Right ventricle myocardium inferior (tissue), 1 donor: ENCODE results near the gene BTBD17. TPM values are rescaled to one million over a fixed set of nuclear protein-coding genes. Genes with fewer than 3 reads are reported as not detected.

Experiments
- ATAC-seq: fragments of 200-7000 bp; cut with Tn5 transposase; one replicate; pipeline ENCODE4 v1.9.1; 2020; ENCODE audit warnings: mild to moderate bottlenecking, moderate library complexity
- DNase-seq: peaks from one replicate; pipeline ENCODE4 v3.0.0; 2021; ENCODE audit errors: missing footprints
- intact Hi-C: fragments of 100-400 bp; cut with DNase I; formaldehyde crosslinking; loops from one replicate; pipeline ENCODE4 v1.11.0; 2022
- total RNA-seq: library from RNA; stranded (reverse); fragmentation: NEBNext Ultra II Directional; extraction: Animal tissue kit (Norgen Biotek cat#: 25700); gene quantifications from one replicate; pipeline ENCODE4 v1.2.1, GENCODE V29; 2021
- donor health status: DM: no; HTN: yes; CAD: no; lungs with severe emphysema.

Gene BTBD17
- total RNA-seq, 1 donor from 2014 or later = not detected

DNA sequence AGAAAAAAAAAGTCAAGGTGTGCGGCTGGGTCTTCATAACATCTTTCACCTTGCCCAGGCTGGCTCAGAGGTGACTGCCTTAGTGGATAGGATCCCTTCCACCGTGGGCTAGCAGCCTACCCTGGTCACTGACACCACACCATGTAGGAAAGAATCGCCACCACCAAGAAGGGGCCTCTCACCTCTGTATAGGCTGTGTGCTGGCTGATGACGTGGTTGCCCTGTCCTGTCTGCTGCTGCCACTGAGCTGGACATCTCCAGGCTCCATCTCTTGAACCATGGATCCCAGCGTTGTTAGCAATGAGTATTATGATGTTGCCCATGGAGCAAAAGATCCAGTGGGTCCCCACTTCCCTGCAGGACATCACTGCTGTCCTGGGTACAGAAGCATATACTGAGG, 5.5 kb upstream of the BTBD17 start, which contains the start of gene GPR142:
Gene GPR142 (plus strand): TSS at position 301 of the 400 bp plus-strand sequence. CDS start 2,035 bp downstream, outside the sequence.
- intact Hi-C loops = loop anchor here (5.0 kb wide), 1 partner anchor 155 kb away; the partner anchor contains the start of gene TTYH2
- DNase-seq (peak; percentile 31), ATAC-seq (no peak)

DNA sequence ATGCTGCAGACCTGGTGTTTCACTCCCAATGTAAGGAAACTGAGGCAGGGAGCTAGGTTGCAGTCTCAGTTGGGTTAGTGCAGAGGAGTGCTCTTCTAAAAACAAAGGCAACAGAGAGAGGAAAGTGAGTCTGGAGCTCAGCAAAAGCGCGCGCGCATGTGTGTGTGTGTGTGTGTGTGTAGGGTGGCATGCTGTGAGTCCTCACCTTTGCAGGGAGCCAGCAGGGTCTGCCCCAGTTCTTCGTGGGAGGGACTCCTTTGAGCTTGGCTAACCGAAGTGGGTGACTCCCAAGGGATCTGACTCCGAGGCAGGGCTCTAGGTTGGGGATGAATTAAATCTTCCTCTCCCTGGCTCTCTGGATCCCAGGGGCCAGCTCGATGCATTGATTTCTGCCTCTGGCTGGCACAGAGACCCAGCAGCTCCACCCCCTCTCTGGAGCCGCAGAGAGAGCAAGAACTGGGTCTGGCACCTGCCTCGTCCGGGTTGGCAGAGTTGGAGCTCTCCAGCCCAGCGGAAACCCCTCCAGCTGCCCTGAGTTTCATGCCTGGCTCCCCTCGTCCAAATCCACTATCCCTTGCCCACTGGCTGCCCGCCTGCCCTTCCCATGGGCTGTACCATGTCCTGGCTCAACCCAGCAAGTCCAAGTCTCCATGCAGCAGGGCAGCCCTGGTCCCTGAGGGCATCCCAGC, 1.3 kb upstream of the BTBD17 start:
- intact Hi-C loops = no loop called here
- ATAC-seq (no peak), DNase-seq (no peak)

DNA sequence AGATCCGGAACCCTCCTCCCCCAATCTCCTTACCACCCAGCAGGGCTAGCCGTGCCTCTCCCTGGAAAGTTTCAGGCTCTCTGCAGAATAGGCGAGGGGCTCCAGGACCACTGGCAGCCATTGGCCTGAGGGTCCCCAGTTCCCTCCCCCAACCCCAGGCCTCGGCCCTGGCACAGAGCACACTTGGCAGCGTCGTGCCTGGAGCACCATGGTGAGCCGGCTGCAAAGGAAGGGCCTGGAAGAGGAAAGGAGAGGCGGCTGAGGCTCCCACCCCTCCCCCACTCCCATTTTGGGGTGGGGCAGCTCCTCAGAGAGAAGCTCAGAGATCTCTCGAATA, 369 bp upstream of the BTBD17 start:
- intact Hi-C loops = no loop called here
- ATAC-seq (no peak), DNase-seq (no peak)

DNA sequence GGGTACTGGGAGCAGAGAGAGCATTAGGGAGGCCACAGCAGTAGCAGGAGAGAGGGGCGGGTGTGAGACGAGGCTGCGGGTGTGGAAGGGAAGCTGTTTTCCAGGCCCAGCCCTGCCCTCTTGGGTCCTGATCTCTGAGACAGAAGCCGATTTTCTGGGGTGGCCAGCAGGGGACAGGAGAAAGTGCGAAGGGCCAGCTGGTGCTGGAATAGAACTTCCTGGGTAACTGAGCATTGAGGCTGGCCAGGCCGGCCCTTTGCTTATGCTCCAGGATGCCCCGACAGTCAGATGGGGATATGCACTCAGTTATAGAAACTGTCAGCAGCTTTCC, 804 bp downstream of the BTBD17 start:
- intact Hi-C loops = loop anchor here (2.0 kb wide), 1 partner anchor 62 kb away; no protein-coding TSS in a partner anchor

DNA sequence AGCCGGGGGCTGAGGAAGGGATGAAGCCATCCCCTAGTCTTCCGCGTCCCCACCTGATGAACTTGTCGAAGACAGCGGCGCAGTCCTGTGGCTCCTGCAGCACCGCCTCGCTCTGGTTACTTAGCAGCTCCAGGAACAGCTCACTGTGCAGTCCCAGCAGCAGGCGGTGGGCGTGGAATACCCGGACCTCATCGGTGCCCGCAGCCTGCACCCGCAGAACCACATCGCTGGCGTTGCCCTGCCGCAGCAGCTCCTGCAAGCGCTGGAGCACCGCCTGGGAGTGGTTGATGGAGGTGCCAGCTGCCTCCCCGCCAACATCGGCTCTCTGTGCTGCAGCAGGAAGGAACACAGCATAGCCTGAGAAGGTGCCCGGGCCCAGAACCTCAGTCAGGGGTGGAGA, 1.8 kb downstream of the BTBD17 start:
- DNase-seq (peak; percentile 60), ATAC-seq (no peak)
- intact Hi-C loops = loop anchor here (2.0 kb wide), 1 partner anchor 61 kb away; no protein-coding TSS in a partner anchor

More for the DNA sequence above, 804 bp downstream of the BTBD17 start:
- DNase-seq (peak; percentile 37), ATAC-seq (no peak)

DNA sequence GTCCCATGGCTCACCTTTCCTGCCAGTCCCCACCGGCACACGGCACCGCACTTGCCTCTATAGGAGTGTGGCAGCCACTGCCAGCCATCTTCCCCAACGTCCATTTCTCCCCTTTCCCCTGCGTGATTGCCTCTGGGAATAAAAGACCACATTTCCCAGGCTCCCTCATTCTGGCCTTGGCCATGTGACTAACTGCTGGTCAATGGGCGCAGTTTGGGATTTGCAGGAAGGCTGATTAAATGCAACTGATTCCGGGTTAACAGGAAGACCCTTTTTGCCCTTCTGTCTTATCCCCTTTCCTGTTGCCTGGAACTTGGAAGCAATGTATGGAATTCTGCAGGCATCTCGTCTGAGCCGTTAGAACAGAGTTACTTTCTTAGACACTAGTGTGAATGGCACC, 3.0 kb downstream of the BTBD17 start:
- DNase-seq (peak; percentile 7), ATAC-seq (no peak)
- intact Hi-C loops = no loop called here

DNA sequence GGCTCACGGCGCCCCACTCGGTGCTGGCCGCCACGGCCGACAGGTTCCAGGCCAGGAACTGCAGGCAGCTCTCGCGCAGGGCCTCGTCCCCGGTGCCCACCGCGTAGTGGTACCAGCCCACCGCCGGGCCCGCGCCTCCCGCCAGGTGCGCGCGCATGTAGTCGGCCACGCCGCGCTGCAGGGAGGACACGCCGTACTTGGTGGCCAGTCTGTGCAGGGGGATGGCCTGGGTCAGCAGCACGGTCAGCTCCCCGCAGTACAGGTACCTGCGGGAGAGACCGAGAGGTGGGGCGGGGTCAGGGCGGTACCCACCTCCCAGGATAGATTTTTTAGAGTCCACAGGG, 4.2 kb downstream of the BTBD17 start:
- ATAC-seq = no peak
- intact Hi-C loops = no loop called here
- DNase-seq = peak; percentile 60

DNA sequence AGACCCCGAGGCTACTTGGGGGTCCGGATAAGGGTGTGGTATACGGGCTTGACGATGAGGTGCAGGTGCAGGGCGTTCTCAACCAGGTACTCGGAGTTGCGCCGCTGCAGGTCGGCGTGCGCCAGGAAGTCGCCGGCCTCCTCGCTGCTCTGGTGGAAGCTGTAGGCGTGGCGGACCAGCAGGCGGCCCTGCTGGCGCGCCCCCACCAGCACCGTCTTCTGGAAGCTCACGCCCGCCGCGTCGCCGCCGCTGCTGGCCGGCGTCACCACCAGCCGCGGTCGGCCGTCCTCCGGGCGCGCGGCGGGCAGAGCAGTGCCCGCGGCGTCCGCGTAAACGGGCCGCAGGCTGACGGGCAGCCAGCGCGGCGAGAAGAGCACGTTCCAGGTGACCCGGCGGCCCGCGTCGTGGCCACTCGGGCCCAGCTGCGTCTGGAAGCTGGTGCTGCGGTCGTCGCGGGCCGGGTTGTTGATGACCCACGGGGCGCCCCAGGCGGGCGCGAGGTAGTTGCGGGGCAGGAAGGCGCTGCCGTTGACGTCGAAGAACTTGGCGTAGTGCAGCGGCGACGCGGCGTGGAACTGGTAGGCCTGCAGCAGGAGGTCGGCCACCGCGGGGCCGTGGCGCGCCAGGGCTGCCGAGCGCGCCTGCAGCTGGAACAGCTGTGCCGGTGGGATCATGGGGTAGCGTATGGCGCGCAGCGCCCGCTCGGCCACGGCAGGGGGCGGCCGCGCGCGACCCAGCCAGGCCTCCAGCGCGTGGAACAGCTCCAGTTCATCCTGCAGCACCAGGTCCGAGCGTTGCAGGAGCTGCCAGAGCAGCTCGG, 4.8 kb downstream of the BTBD17 start:
- intact Hi-C loops = no loop called here
- peak; percentile 64 for DNase-seq

DNA sequence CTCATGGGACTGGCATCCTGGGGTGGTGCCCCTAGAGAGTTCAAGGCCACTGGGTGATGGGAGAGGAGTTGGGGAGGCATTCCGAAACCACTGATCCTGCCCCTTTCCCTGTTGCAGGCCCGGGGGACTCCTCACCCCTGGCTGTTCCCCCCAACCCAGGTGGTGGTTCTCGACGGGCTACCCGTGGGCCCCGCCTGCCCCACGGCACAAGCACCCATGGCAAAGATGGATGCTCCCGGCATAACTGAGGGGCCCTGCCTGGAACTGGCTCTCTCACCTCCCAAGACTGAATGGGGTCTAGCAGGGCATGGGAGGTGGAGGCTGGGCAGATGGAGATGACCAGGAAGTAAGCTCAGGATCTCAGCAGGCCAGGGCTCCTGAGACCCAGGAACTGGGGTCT, 6.6 kb downstream of the BTBD17 start:
- no peak for ATAC-seq
- intact Hi-C loops = loop anchor here (2.0 kb wide), 1 partner anchor 54 kb away; no protein-coding TSS in a partner anchor
- DNase-seq = no peak

More for the DNA sequence above, 4.8 kb downstream of the BTBD17 start:
- ATAC-seq = no peak

DNA sequence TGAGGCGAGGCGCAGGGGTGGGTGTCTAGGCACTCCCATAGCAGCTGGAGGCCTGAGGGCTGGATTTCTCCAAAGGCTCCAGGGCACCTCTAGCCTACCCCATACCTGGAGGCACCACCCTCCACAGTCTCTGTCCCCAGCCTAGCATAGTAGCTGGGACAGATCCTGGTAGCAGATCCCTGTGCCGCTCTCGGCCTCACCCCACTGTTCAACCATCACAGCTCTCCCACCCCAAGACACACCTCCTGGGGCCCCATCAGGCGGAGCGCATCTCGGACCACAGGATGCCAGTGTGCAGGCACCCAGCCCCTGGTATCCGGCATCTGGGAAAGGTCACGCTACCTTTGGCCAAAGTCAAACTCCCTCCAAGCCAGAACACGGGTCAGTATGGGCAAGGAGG, 7.1 kb downstream of the BTBD17 start:
- ATAC-seq (no peak), DNase-seq (no peak)
- intact Hi-C loops = loop anchor here (2.0 to 5.0 kb wide), 2 partner anchors 54 to 142 kb away; partner anchors contain the start of gene TTYH2

DNA sequence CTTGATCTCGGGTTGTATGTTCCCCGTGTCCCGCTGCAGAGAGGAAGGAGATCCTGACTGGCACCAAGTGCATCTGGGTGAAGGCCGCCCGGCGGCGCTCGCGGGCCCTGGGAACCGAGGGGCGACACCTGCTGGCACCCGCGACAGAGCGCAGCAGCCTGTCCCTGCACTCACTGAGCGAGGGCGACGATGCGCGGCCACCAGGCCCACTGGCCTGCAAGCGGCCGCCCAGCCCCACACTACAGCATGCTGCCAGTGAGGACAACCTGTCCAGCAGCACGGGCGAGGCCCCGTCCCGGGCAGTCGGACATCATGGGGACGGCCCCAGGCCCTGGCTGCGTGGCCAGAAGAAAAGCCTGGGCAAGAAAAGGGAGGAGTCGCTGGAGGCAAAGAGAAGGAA, 7.5 kb downstream of the BTBD17 start:
- DNase-seq (no peak), ATAC-seq (peak; percentile 63)
- intact Hi-C loops = loop anchor here (2.0 to 5.0 kb wide), 2 partner anchors 53 to 142 kb away; partner anchors contain the start of gene TTYH2

DNA sequence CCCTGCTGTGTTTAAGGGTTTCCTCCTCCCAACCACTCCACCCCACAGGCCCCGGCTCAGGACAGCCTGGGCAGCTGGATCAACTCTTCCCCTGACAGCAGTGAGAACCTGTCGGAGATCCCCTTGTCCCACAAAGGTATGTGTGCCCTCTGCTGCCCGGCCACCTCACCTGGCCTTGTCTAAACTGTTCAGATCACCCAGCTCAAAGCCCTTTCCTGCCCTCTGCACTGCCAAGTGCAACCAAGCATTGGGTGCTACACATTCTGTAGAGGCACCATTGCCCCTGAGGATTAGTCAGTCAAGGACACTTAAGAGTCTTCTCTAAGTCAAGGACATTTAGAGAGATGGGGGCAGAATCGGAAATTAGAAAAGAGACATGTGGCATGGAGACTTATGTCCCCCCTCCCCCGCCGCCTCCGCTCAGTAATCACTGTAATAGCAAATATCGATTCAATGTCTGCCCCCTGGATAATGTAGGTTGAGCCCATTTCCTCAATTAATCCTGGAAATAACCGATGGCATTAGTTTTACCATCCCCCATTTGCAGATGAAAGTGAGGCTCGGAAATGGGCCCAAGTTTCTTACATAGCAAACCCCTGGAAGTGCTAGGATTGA, 8.1 kb downstream of the BTBD17 start:
- intact Hi-C loops = loop anchor here (2.0 to 5.0 kb wide), 2 partner anchors 53 to 141 kb away; partner anchors contain the start of gene TTYH2
- DNase-seq = peak; percentile 60
- ATAC-seq = no peak

DNA sequence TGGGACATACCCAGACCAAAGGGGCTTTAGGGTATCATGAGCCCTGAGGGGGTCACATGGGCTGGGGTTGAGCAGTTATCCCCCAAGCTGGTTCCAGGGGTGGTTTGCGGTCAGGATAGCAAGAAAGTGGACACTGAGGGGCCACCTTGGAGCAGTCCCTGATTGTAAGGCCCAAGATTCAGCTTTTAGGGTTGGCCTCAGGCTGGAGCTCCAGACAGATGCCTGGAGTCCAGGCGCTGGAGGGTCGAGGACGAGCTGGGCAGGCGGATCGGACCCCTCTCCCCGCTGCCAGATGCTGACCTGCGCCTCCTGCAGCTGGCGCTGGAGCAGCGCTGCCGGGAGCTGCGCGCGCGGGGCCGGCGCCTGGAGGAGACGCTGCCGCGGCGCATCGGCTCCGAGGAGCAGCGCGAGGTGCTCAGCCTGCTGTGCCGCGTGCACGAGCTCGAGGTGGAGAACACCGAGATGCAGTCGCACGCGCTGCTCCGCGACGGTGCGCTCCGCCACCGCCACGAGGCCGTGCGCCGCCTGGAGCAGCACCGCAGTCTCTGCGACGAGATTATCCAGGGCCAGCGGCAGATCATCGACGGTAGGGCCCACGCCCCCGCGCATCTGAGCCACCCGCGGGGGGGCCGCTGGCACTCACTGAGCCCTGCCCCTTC, 10.0 kb downstream of the BTBD17 start:
- intact Hi-C loops = loop anchor here (5.0 kb wide), 1 partner anchor 139 kb away; the partner anchor contains the start of gene TTYH2
- no peak for DNase-seq
- ATAC-seq = no peak

DNA sequence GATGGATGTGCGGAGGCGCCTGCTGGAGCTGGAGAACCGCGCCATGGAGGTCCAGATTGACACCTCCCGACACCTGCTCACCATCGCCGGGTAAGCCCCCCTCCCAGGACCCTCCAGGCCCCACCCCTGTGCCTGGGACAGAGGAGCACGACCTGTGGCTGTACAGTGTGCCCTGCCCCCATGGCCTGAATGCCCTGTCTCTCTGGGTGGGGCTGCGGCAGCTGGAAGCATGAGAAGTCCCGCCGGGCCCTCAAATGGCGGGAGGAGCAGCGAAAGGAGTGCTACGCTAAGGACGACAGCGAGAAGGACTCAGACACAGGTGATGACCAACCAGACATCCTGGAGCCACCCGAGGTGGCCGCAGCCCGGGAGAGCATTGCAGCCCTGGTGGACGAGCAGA, 11.2 kb downstream of the BTBD17 start:
- DNase-seq (no peak), ATAC-seq (no peak)
- intact Hi-C loops = loop anchor here (5.0 kb wide), 1 partner anchor 138 kb away; the partner anchor contains the start of gene TTYH2

DNA sequence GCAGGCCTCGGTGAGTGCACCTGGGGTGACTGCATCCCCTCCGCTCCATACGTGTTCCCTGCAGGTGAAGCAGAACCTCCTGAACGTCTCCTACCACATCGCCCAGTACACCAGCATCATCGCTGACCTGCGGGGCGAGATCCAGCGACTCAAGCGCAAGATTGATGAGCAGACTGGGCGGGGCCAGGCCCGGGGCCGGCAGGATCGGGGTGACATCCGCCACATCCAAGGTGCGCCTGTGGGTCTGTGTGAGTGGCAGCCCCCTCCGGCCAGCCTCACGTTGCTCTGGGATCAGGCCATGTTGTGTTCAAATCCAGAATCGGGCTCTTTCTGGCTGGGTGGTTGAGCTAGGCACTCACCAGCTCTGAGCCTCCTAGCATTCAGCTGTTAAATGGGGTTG, 12.5 kb downstream of the BTBD17 start:
- intact Hi-C loops = no loop called here
- no peak for ATAC-seq
- no peak for DNase-seq

DNA sequence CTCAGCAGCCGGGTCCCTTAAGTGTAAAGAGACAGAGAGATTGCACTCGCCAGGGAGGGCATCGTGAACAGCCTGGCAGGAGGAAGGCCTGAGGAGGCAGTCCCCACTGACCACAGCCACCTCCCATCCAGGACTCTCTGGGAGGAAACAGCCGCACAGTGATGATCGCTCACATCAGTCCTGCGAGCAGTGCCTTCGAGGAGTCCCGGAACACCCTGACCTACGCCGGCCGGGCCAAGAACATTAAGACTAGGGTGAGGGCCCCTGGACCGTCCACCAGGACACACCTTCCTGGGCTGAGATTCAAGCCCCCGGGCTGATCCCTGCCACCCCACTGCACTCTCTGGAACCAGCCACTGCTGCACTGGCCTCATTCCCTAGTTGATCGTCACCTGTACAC, 14.0 kb downstream of the BTBD17 start:
- DNase-seq = no peak
- intact Hi-C loops = no loop called here
- ATAC-seq = no peak

DNA sequence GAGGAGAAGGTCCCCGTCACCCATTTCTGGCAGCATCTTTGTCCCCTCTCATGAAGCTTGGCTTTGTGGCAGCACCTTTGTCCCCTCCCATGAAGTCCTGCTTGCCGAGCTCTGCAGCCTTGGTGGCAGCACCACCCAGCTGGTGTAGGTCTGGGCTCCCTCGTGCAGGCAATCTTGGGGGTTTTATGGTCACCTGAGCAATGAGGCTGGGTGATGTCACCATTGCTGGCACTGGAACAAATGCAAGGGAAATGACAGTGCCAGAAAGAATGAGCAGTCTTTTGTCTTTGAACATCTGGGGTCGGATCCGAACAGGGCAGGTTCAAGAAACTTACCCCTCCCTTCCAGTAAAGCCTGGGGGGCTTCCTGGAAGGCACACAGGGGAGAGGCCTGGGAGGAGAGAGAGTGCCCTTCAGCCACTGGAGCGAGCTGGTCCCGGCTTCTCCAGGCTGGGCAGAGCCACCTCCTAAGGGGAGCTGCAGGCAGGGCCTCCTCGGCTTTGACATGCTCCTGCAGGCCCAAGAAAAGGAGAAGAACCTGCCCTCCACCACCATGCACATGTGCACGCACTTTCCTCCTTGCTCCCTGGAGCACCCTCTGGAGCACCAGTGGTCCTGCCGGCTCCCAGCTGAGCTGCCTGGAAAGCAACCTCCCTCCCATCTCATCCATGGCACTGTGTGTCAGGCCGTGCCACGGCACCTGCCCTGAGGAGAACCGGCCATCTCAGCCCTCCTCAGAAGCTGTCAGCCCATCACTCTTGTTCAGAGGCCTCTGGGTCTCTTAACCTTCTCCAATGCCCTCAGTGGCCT, 16.0 kb downstream of the BTBD17 start:
- intact Hi-C loops = no loop called here
- no peak for ATAC-seq
- DNase-seq = no peak

DNA sequence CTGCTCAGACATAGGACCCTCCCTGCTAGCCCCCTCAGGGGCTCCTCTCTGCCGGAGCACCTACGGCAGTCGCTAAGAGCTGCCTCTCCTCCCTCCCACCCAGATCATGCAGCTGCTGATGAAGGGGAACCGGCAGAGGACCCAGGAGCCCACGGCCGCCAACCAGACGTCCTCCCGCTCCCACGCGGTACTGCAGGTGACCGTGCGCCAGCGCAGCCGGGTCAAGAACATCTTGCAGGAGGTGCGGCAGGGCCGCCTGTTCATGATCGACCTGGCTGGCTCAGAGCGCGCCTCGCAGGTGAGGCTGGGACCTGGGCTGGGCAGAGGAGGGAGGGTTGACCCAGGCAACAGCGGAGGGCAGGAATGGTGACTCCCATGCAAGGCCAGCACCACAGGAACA, 17.0 kb downstream of the BTBD17 start:
- no peak for ATAC-seq
- intact Hi-C loops = no loop called here
- DNase-seq = no peak
